ENCODE data around the gene NFIA.
"Not testable (repeated sequence)": the region's sequence is repeated elsewhere in the genome, so short reads cannot be mapped to it uniquely, and the experiment has no call there.

NFIA gene

GRCh38 chr1:61461406-61462384 lies 379.3 kb downstream of the NFIA start:
- Histone ChIP-seq H3K4me3 (ENCODE audit: low read length) (no peak overlapping the region), H3K4me1 (ENCODE audit: control insufficient read depth, insufficient read depth, low read length) (no peaks in the 10 kb centered on the region), H3K4me2 (ENCODE audit: low read length) (no peak overlapping the region), H3K27me3 (ENCODE audit: control insufficient read depth, insufficient read depth, low read length) (no peaks in the 10 kb centered on the region), H3K9ac (ENCODE audit: low read depth, low read length) (no peak overlapping the region), H3K9me3 (replicated peaks; ENCODE audit: low read length) (no peaks in the 10 kb centered on the region), H3K36me3 (ENCODE audit: insufficient read depth, low read length) (no peaks in the 10 kb centered on the region)

- no peaks in the 10 kb centered on the region for H3K9me3 ChIP-seq (replicated peaks; ENCODE audit: low read length)
- no peak overlapping the region for H3K4me2 ChIP-seq (ENCODE audit: low read length)
- H3K4me1 ChIP-seq (ENCODE audit: control insufficient read depth, insufficient read depth, low read length), result no peaks in the 10 kb centered on the region
- no peaks in the 10 kb centered on the region for H3K27me3 ChIP-seq (ENCODE audit: control insufficient read depth, insufficient read depth, low read length)
- H3K4me3 ChIP-seq (ENCODE audit: low read length), result no peak overlapping the region
- H3K36me3 ChIP-seq (ENCODE audit: insufficient read depth, low read length), result no peaks in the 10 kb centered on the region
- no peak overlapping the region for H3K9ac ChIP-seq (ENCODE audit: low read depth, low read length)
Measured at GRCh38 chr1:61462628-61463027, 380.3 kb downstream of the NFIA start.

- no peak overlapping the region for H3K9ac ChIP-seq (ENCODE audit: low read depth, low read length)
- H3K4me3 ChIP-seq (ENCODE audit: low read length), result no peak overlapping the region
- H3K27me3 ChIP-seq (ENCODE audit: control insufficient read depth, insufficient read depth, low read length), result no peaks in the 10 kb centered on the region
Measured at GRCh38 chr1:61463220-61463619, 380.9 kb downstream of the NFIA start.

GRCh38 chr1:61467836-61468235 lies 385.5 kb downstream of the NFIA start:
- not testable (repeated sequence) for H3K27me3 ChIP-seq (ENCODE audit: control insufficient read depth, insufficient read depth, low read length); H3K4me3 ChIP-seq (ENCODE audit: low read length); H3K9ac ChIP-seq (ENCODE audit: low read depth, low read length); H3K36me3 ChIP-seq (ENCODE audit: insufficient read depth, low read length); H3K4me2 ChIP-seq (ENCODE audit: low read length); H3K9me3 ChIP-seq (replicated peaks; ENCODE audit: low read length); H3K4me1 ChIP-seq (ENCODE audit: control insufficient read depth, insufficient read depth, low read length)

More at GRCh38 chr1:61463220-61463619, 380.9 kb downstream of the NFIA start:
- Histone ChIP-seq H3K4me1 (ENCODE audit: control insufficient read depth, insufficient read depth, low read length) (no peaks in the 10 kb centered on the region), H3K9me3 (replicated peaks; ENCODE audit: low read length) (no peaks in the 10 kb centered on the region), H3K36me3 (ENCODE audit: insufficient read depth, low read length) (no peaks in the 10 kb centered on the region), H3K4me2 (ENCODE audit: low read length) (no peak overlapping the region)

GRCh38 chr1:61469365-61469764 lies 387.0 kb downstream of the NFIA start:
- H3K4me2 ChIP-seq (ENCODE audit: low read length), result no peak overlapping the region

GRCh38 chr1:61472876-61473275 lies 390.5 kb downstream of the NFIA start:
- no peak overlapping the region for H3K9ac ChIP-seq (ENCODE audit: low read depth, low read length)
- no peaks in the 10 kb centered on the region for H3K36me3 ChIP-seq (ENCODE audit: insufficient read depth, low read length)
- H3K4me2 ChIP-seq (ENCODE audit: low read length), result no peak overlapping the region
- no peaks in the 10 kb centered on the region for H3K9me3 ChIP-seq (replicated peaks; ENCODE audit: low read length)
- peaks cover 3% of the 10 kb centered on the region for H3K27me3 ChIP-seq (ENCODE audit: control insufficient read depth, insufficient read depth, low read length)
- no peak overlapping the region for H3K4me3 ChIP-seq (ENCODE audit: low read length)
- H3K4me1 ChIP-seq (ENCODE audit: control insufficient read depth, insufficient read depth, low read length), result no peaks in the 10 kb centered on the region

More at GRCh38 chr1:61469365-61469764, 387.0 kb downstream of the NFIA start:
- Histone ChIP-seq H3K4me3 (ENCODE audit: low read length) (no peak overlapping the region), H3K9ac (ENCODE audit: low read depth, low read length) (no peak overlapping the region), H3K27me3 (ENCODE audit: control insufficient read depth, insufficient read depth, low read length) (peaks cover 1% of the 10 kb centered on the region), H3K36me3 (ENCODE audit: insufficient read depth, low read length) (no peaks in the 10 kb centered on the region), H3K9me3 (replicated peaks; ENCODE audit: low read length) (no peaks in the 10 kb centered on the region), H3K4me1 (ENCODE audit: control insufficient read depth, insufficient read depth, low read length) (no peaks in the 10 kb centered on the region)

GRCh38 chr1:61474269-61474817 lies 392.0 kb downstream of the NFIA start:
- Histone ChIP-seq H3K4me3 (ENCODE audit: low read length) (no peak overlapping the region), H3K4me1 (ENCODE audit: control insufficient read depth, insufficient read depth, low read length) (no peaks in the 10 kb centered on the region), H3K9me3 (replicated peaks; ENCODE audit: low read length) (no peaks in the 10 kb centered on the region), H3K27me3 (ENCODE audit: control insufficient read depth, insufficient read depth, low read length) (peaks cover 3% of the 10 kb centered on the region), H3K36me3 (ENCODE audit: insufficient read depth, low read length) (no peaks in the 10 kb centered on the region), H3K4me2 (ENCODE audit: low read length) (no peak overlapping the region), H3K9ac (ENCODE audit: low read depth, low read length) (no peak overlapping the region)

- Histone ChIP-seq H3K4me2 (ENCODE audit: low read length) (no peak overlapping the region), H3K9ac (ENCODE audit: low read depth, low read length) (no peak overlapping the region), H3K27me3 (ENCODE audit: control insufficient read depth, insufficient read depth, low read length) (peaks cover 3% of the 10 kb centered on the region), H3K36me3 (ENCODE audit: insufficient read depth, low read length) (no peaks in the 10 kb centered on the region), H3K9me3 (replicated peaks; ENCODE audit: low read length) (no peaks in the 10 kb centered on the region), H3K4me1 (ENCODE audit: control insufficient read depth, insufficient read depth, low read length) (no peaks in the 10 kb centered on the region), H3K4me3 (ENCODE audit: low read length) (no peak overlapping the region)
Measured at GRCh38 chr1:61474963-61475362, 392.6 kb downstream of the NFIA start.

GRCh38 chr1:61477301-61477700 lies 394.9 kb downstream of the NFIA start:
- Histone ChIP-seq H3K4me3 (ENCODE audit: low read length) (no peak overlapping the region), H3K9ac (ENCODE audit: low read depth, low read length) (no peak overlapping the region), H3K27me3 (ENCODE audit: control insufficient read depth, insufficient read depth, low read length) (peaks cover 3% of the 10 kb centered on the region), H3K4me2 (ENCODE audit: low read length) (no peak overlapping the region), H3K36me3 (ENCODE audit: insufficient read depth, low read length) (no peaks in the 10 kb centered on the region), H3K4me1 (ENCODE audit: control insufficient read depth, insufficient read depth, low read length) (peaks cover 7% of the 10 kb centered on the region), H3K9me3 (replicated peaks; ENCODE audit: low read length) (no peaks in the 10 kb centered on the region)

- Histone ChIP-seq H3K4me1 (ENCODE audit: control insufficient read depth, insufficient read depth, low read length) (peaks cover 7% of the 10 kb centered on the region), H3K27me3 (ENCODE audit: control insufficient read depth, insufficient read depth, low read length) (peaks cover 10% of the 10 kb centered on the region), H3K9ac (ENCODE audit: low read depth, low read length) (no peak overlapping the region), H3K4me3 (ENCODE audit: low read length) (no peak overlapping the region), H3K4me2 (ENCODE audit: low read length) (no peak overlapping the region), H3K9me3 (replicated peaks; ENCODE audit: low read length) (no peaks in the 10 kb centered on the region), H3K36me3 (ENCODE audit: insufficient read depth, low read length) (no peaks in the 10 kb centered on the region)
Measured at GRCh38 chr1:61480273-61480935, 398.0 kb downstream of the NFIA start.

GRCh38 chr1:61481315-61481715 lies 399.0 kb downstream of the NFIA start:
- Histone ChIP-seq H3K36me3 (ENCODE audit: insufficient read depth, low read length) (no peaks in the 10 kb centered on the region), H3K4me3 (ENCODE audit: low read length) (no peak overlapping the region), H3K27me3 (ENCODE audit: control insufficient read depth, insufficient read depth, low read length) (peaks cover 10% of the 10 kb centered on the region), H3K4me2 (ENCODE audit: low read length) (no peak overlapping the region), H3K9ac (ENCODE audit: low read depth, low read length) (no peak overlapping the region), H3K9me3 (replicated peaks; ENCODE audit: low read length) (no peaks in the 10 kb centered on the region), H3K4me1 (ENCODE audit: control insufficient read depth, insufficient read depth, low read length) (peaks cover 7% of the 10 kb centered on the region)

Data from skeletal muscle satellite cell (primary cell).